DOHH2 (cell line): Measurements from ENCODE around the gene CTAGE4.
"Not testable (repeated sequence)": the region's sequence is repeated elsewhere in the genome, so short reads cannot be mapped to it uniquely, and the experiment has no call there.

ENCODE experiments used
- EZH2phosphoT487 ChIP-seq: fragments of 200-600 bp; sonication (generic); IDR thresholded peaks from 2 replicates; pipeline ENCODE4 v1.6.1; 2017; ENCODE audit warnings: borderline replicate concordance, mild to moderate bottlenecking, antibody characterized with exemption, low read length, moderate library complexity, mixed read lengths
- TF ChIP-seq, protein P1 (sequence below): fragments of 200-600 bp; sonication (generic); IDR thresholded peaks from one replicate; pipeline ENCODE4 v1.5.1; 2014; ENCODE audit warnings: antibody characterized with exemption, mild to moderate bottlenecking, low read depth, low read length; ENCODE audit not compliant: poor library complexity, severe bottlenecking

DNA sequence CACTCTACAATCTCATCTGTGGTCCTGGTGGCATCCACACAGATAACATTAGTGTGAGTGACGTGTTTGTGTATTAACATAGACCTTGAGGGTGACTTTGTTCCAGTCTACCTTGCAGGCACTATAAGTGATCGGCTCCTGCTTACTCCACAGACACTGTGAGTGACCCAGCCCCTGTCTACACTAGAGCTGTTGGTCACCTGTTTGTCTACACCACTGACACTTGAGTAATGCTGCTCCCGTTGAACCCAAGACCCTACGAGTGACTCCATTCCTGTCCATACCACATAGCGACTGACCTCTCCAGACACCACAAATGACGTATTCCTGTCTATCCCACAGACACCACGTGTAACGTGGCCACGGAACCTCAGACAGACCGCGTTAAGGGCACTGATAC is 10.5 kb downstream of the CTAGE4 start:
- TF ChIP-seq, protein P1, sequence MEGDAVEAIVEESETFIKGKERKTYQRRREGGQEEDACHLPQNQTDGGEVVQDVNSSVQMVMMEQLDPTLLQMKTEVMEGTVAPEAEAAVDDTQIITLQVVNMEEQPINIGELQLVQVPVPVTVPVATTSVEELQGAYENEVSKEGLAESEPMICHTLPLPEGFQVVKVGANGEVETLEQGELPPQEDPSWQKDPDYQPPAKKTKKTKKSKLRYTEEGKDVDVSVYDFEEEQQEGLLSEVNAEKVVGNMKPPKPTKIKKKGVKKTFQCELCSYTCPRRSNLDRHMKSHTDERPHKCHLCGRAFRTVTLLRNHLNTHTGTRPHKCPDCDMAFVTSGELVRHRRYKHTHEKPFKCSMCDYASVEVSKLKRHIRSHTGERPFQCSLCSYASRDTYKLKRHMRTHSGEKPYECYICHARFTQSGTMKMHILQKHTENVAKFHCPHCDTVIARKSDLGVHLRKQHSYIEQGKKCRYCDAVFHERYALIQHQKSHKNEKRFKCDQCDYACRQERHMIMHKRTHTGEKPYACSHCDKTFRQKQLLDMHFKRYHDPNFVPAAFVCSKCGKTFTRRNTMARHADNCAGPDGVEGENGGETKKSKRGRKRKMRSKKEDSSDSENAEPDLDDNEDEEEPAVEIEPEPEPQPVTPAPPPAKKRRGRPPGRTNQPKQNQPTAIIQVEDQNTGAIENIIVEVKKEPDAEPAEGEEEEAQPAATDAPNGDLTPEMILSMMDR, result not testable (repeated sequence)
- not testable (repeated sequence) for TF ChIP-seq EZH2phosphoT487
